Adrenal gland (tissue), 12 donors: ENCODE data around the gene AREL1. TPM values are rescaled to one million over a fixed set of nuclear protein-coding genes. Genes with fewer than 3 reads are reported as not detected.
A peak's percentile ranks its signal among the peaks of the same experiment; 100 is the strongest.

Experiments
- DNase-seq, 7 donors: peaks; one replicate each; pipeline ENCODE4 v3.0.0-alpha.2; 2019 to 2020
- H3K27ac ChIP-seq, 5 donors: fragments of 200-600 bp; sonication (generic) in 4 of 5; 1 replicate in 3 of 5; 2 replicates in 2 of 5; pipeline versions ENCODE4 v1.5.1 to v1.8.0; 2016 to 2020; ENCODE audit warnings: mild to moderate bottlenecking in 1 of 5
- H3K27me3 ChIP-seq: fragments of 200-600 bp; 2 replicates; pipeline ENCODE4 v1.8.0; 2021
- H3K36me3 ChIP-seq, 2 donors: fragments of 200-600 bp; replicated peaks in 1 of 2; 1 replicate in 1 of 2; 2 replicates in 1 of 2; pipeline versions ENCODE4 v1.5.1 to v1.8.0; 2018 to 2022
- H3K4me1 ChIP-seq, 2 donors: fragments of 200-600 bp; replicated peaks in 1 of 2; 1 replicate in 1 of 2; 2 replicates in 1 of 2; pipeline versions ENCODE4 v1.5.1 to v1.8.0; 2018 to 2021
- H3K4me3 ChIP-seq, 4 donors: fragments of 200-600 bp; sonication (generic) in 3 of 4; one replicate each; pipeline ENCODE4 v1.5.1; 2016 to 2018
- H3K9me3 ChIP-seq, 3 donors: fragments of 200-600 bp; sonication (generic) in 1 of 3; replicated peaks in 1 of 3; 1 replicate in 2 of 3; 2 replicates in 1 of 3; pipeline versions ENCODE4 v1.5.1 to v1.8.0; 2016 to 2021
- CTCF ChIP-seq, 6 experiments: fragments of 450-650 bp in 4 of 6; fragments of 200-600 bp in 2 of 6; sonication (generic) in 1 of 6; IDR thresholded peaks; 1 replicate in 5 of 6; 2 replicates in 1 of 6; pipeline versions ENCODE4 v1.5.1 to v1.8.0; 2016 to 2021; ENCODE audit warnings: antibody characterized with exemption in 6 of 6, mild to moderate bottlenecking in 2 of 6, moderate library complexity in 1 of 6
- POLR2A ChIP-seq, 2 donors: fragments of 450-650 bp; IDR thresholded peaks; one replicate each; pipeline ENCODE4 v1.6.1; 2017; ENCODE audit warnings: antibody characterized with exemption in 2 of 2, mild to moderate bottlenecking in 2 of 2, moderate library complexity in 1 of 2
- WGBS, 4 donors: extraction: QIAGEN DNeasy Blood & Tissue Kit in 2 of 4; methylation state at CpG; one replicate each; pipeline versions ENCODE4 v1.1.5 to v1.1.7; 2013 to 2017; 5-methylcytosine and 5-hydroxymethylcytosine counted together
- intact Hi-C, 2 donors: fragments of 100-400 bp; cut with DNase I; formaldehyde crosslinking; loops; one replicate each; pipeline versions ENCODE4 v1.14.1 to v1.15.0; 2022 to 2023
- polyA plus RNA-seq, 3 donors: library from polyadenylated mRNA; stranded (reverse); fragments of 200-250 nt in 2 of 3; fragments of 350-450 nt in 1 of 3; fragmentation: Illumina TruSeq in 1 of 3; extraction: RNeasy Lipid Tissue Mini Kit (QIAGEN cat#74804) in 1 of 3; gene quantifications; one replicate each; pipeline ENCODE4 v1.2.3, GENCODE V29; 2013 to 2014
- total RNA-seq, 9 donors: library from RNA; depleted of rRNA in 4 of 9; stranded (reverse); fragments of >200 nt in 4 of 9; fragments of 120-200 nt in 1 of 9; fragmentation: NEBNext Ultra II Directional in 1 of 9; extraction: Animal tissue kit (Norgen Biotek cat#: 25700) in 1 of 9; gene quantifications; one replicate each; pipeline versions ENCODE4 v1.1.0 to v1.2.4, GENCODE V29; 2013 to 2023
- donor health status: healthy with polysubstance abuse.
- donor health status: Bipolar disorder and iron deficiency.
- donor health status: DM: yes; HTN: yes; CAD: no.
- donor health status: DM: no; HTN: no; CAD: no.
- donor health status: DM: no; HTN: no; CAD: no.
- donor health status: DM: yes; HTN: yes; CAD: no.

AREL1 gene
- total and polyA plus RNA-seq, 12 donors = 13.0 to 36.7 (median 29.8) TPM

- no peaks in the 10 kb centered on the region for H3K9me3 ChIP-seq
- H3K27ac ChIP-seq = no peak overlapping the region
- H3K27me3 ChIP-seq = no peaks in the 10 kb centered on the region
- H3K4me1 ChIP-seq = no peaks in the 10 kb centered on the region
- H3K4me3 ChIP-seq = no peak overlapping the region
- H3K36me3 ChIP-seq = no peaks in the 10 kb centered on the region
- TF ChIP-seq POLR2A (IDR thresholded peaks at IDR 0.05) (no peak), CTCF (IDR thresholded peaks at IDR 0.05) (no peak)
- DNase-seq = peak in 1 of 7 donors; percentile 14
- 62 to 77% (median 71%) methylated on average over 7 of the region's 7 CpGs for WGBS, 4 donors
- intact Hi-C loops = no loop called here
Measured at GRCh38 chr14:74754899-74755298, 42.0 kb upstream of the AREL1 start.

- H3K9me3 ChIP-seq = no peaks in the 10 kb centered on the region
- no peaks in the 10 kb centered on the region for H3K36me3 ChIP-seq
- H3K27ac ChIP-seq = no peak overlapping the region
- no peak overlapping the region for H3K4me3 ChIP-seq
- no peak for TF ChIP-seq CTCF (IDR thresholded peaks at IDR 0.05)
- no peak for TF ChIP-seq POLR2A (IDR thresholded peaks at IDR 0.05)
- H3K4me1 ChIP-seq = no peaks in the 10 kb centered on the region
- no peaks in the 10 kb centered on the region for H3K27me3 ChIP-seq
- no peak for DNase-seq
- 66 to 81% (median 78%) methylated on average over 2 of the region's 2 CpGs for WGBS, 4 donors
- intact Hi-C loops = no loop called here
Measured at GRCh38 chr14:74754157-74754556, 41.3 kb upstream of the AREL1 start.

GRCh38 chr14:74747237-74747636 lies 34.4 kb upstream of the AREL1 start:
- no peaks in the 10 kb centered on the region for H3K4me1 ChIP-seq
- H3K27ac ChIP-seq = no peak overlapping the region
- WGBS, 4 donors = 80 to 94% (median 90%) methylated on average over 2 of the region's 2 CpGs
- H3K36me3 ChIP-seq = no peaks in the 10 kb centered on the region
- intact Hi-C loops = no loop called here
- H3K27me3 ChIP-seq = no peaks in the 10 kb centered on the region
- TF ChIP-seq POLR2A (IDR thresholded peaks at IDR 0.05) (no peak), CTCF (IDR thresholded peaks at IDR 0.05) (no peak)
- H3K4me3 ChIP-seq = no peak overlapping the region
- no peak for DNase-seq
- H3K9me3 ChIP-seq = no peaks in the 10 kb centered on the region

GRCh38 chr14:74739293-74740030 lies 26.6 kb upstream of the AREL1 start:
- DNase-seq = no peak
- H3K9me3 ChIP-seq = no peaks in the 10 kb centered on the region
- H3K4me3 ChIP-seq = no peak overlapping the region
- WGBS, 4 donors = 70 to 78% (median 76%) methylated on average over 8 of the region's 8 CpGs
- TF ChIP-seq CTCF (IDR thresholded peaks at IDR 0.05) = no peak
- no peak for TF ChIP-seq POLR2A (IDR thresholded peaks at IDR 0.05)
- H3K27ac ChIP-seq = peak overlapping the region in 1 of 5 donors; percentile 23
- peaks cover 0 to 26% of the 10 kb centered on the region in 2 donors for H3K36me3 ChIP-seq
- H3K27me3 ChIP-seq = no peaks in the 10 kb centered on the region
- H3K4me1 ChIP-seq = peaks cover 6 to 7% of the 10 kb centered on the region in 2 donors
- intact Hi-C loops = no loop called here
